Body of pancreas (tissue), 4 donors: ENCODE results near the gene RPUSD1. TPM values are rescaled to one million over a fixed set of nuclear protein-coding genes. Genes with fewer than 3 reads are reported as not detected.
A peak's percentile ranks its signal among the peaks of the same experiment; 100 is the strongest.

Source experiments
- ATAC-seq: fragments of 150-250 bp; one replicate; pipeline ENCODE4 v1.9.1; 2016
- DNase-seq, 4 donors: peaks; one replicate each; pipeline ENCODE4 v3.0.0-alpha.2; 2019
- H3K27ac ChIP-seq, 4 donors: fragments of 200-600 bp; sonication (generic); 1 replicate in 3 of 4; 2 replicates in 1 of 4; pipeline versions ENCODE4 v1.5.1 to v1.6.1; 2016 to 2019; ENCODE audit warnings: mild to moderate bottlenecking in 1 of 4, mixed read lengths in 1 of 4, moderate library complexity in 1 of 4
- H3K27me3 ChIP-seq, 2 donors: fragments of 200-600 bp; sonication (generic); one replicate each; pipeline ENCODE4 v1.6.0; 2016; ENCODE audit warnings: mild to moderate bottlenecking in 1 of 2
- H3K36me3 ChIP-seq, 2 donors: fragments of 200-600 bp; sonication (generic); replicated peaks in 1 of 2; 2 replicates each; pipeline ENCODE4 v1.5.1; 2016; ENCODE audit warnings: low read depth in 2 of 2; ENCODE audit not compliant: insufficient read depth in 1 of 2
- H3K4me1 ChIP-seq: fragments of 200-600 bp; sonication (generic); one replicate; pipeline ENCODE4 v1.6.0; 2016
- H3K4me3 ChIP-seq, 2 donors: fragments of 200-600 bp; sonication (generic); 1 replicate in 1 of 2; 2 replicates in 1 of 2; pipeline ENCODE4 v1.5.1; 2016 to 2019
- H3K9me3 ChIP-seq, 3 donors: fragments of 200-600 bp; sonication (generic); 1 replicate in 2 of 3; 2 replicates in 1 of 3; pipeline ENCODE4 v1.5.1; 2016
- CTCF ChIP-seq, 7 experiments: fragments of 450-650 bp in 4 of 7; fragments of 200-600 bp in 3 of 7; sonication (generic) in 3 of 7; IDR thresholded peaks; one replicate each; pipeline ENCODE4 v1.5.1; 2016 to 2019; ENCODE audit warnings: antibody characterized with exemption in 7 of 7
- POLR2A ChIP-seq, 3 donors: fragments of 450-650 bp; IDR thresholded peaks; one replicate each; pipeline ENCODE4 v1.6.1; 2016; ENCODE audit warnings: antibody characterized with exemption in 3 of 3, mild to moderate bottlenecking in 2 of 3
- WGBS, 2 donors: methylation state at CpG; one replicate each; pipeline ENCODE4 v1.1.5; 2017; 5-methylcytosine and 5-hydroxymethylcytosine counted together
- intact Hi-C: fragments of 100-400 bp; cut with DNase I; formaldehyde crosslinking; loops from one replicate; pipeline ENCODE4 v1.15.1; 2023
- total RNA-seq, 2 donors: library from RNA; depleted of rRNA; stranded (reverse); fragments of >200 nt; gene quantifications; one replicate each; pipeline ENCODE4 v1.1.0, GENCODE V29; 2016

Gene RPUSD1
- total RNA-seq, 2 donors from 2014 or later: 19.7 to 31.3 TPM

GRCh38 chr16:785563-786535, 2.3 kb downstream of the RPUSD1 start:
- Histone ChIP-seq H3K36me3 (no peaks in the 10 kb centered on the region), H3K4me3 (no peak overlapping the region), H3K27ac (no peak overlapping the region), H3K9me3 (no peaks in the 10 kb centered on the region), H3K27me3 (peaks cover 0 to 10% of the 10 kb centered on the region in 2 donors), H3K4me1 (peaks cover 28% of the 10 kb centered on the region)
- TF ChIP-seq CTCF (IDR thresholded peaks at IDR 0.05) (peak; percentile 48 to 66 (median 55)), POLR2A (IDR thresholded peaks at IDR 0.05) (no peak)
- DNase-seq (peak; percentile 62 to 77 (median 67)), ATAC-seq (no peak)
- WGBS, 2 donors: 62 to 64% methylated on average over 14 to 53 of the region's 58 CpGs
- intact Hi-C loops: no loop called here

GRCh38 chr16:784431-784830, 3.8 kb downstream of the RPUSD1 start:
- Histone ChIP-seq H3K27me3 (peaks cover 0 to 10% of the 10 kb centered on the region in 2 donors), H3K9me3 (no peaks in the 10 kb centered on the region), H3K4me1 (peaks cover 27% of the 10 kb centered on the region), H3K27ac (no peak overlapping the region), H3K4me3 (no peak overlapping the region), H3K36me3 (no peaks in the 10 kb centered on the region)
- DNase-seq (no peak), ATAC-seq (no peak)
- intact Hi-C loops: no loop called here
- TF ChIP-seq POLR2A (IDR thresholded peaks at IDR 0.05): no peak
- TF ChIP-seq CTCF (IDR thresholded peaks at IDR 0.05): no peak
- WGBS, 2 donors: 86% methylated on average over 17 of the region's 19 CpGs; no CpG with 5 or more reads in 1 of the 2 donors

- 0 to 30% methylated on average over 3 to 17 of the region's 17 CpGs for WGBS, 2 donors
Measured at GRCh38 chr16:783404-784161, 4.6 kb downstream of the RPUSD1 start.

GRCh38 chr16:782766-783403, 5.3 kb downstream of the RPUSD1 start:
- no peak overlapping the region for H3K4me3 ChIP-seq
- peaks cover 0 to 10% of the 10 kb centered on the region in 2 donors for H3K27me3 ChIP-seq
- no peaks in the 10 kb centered on the region for H3K9me3 ChIP-seq
- WGBS, 2 donors: 47 to 70% methylated on average over 8 to 31 of the region's 36 CpGs
- ATAC-seq (no peak), DNase-seq (no peak)
- TF ChIP-seq POLR2A (IDR thresholded peaks at IDR 0.05) (no peak), CTCF (IDR thresholded peaks at IDR 0.05) (no peak)
- intact Hi-C loops: no loop called here
- peaks cover 19% of the 10 kb centered on the region for H3K4me1 ChIP-seq
- H3K36me3 ChIP-seq: no peaks in the 10 kb centered on the region
- H3K27ac ChIP-seq: no peak overlapping the region

More at GRCh38 chr16:783404-784161, 4.6 kb downstream of the RPUSD1 start:
- Histone ChIP-seq H3K36me3 (no peaks in the 10 kb centered on the region), H3K9me3 (no peaks in the 10 kb centered on the region), H3K4me1 (peaks cover 19% of the 10 kb centered on the region), H3K27ac (no peak overlapping the region), H3K4me3 (no peak overlapping the region), H3K27me3 (peaks cover 0 to 10% of the 10 kb centered on the region in 2 donors)
- peak in 3 of 4 donors; percentile 41 to 53 (median 43) for DNase-seq
- TF ChIP-seq POLR2A (IDR thresholded peaks at IDR 0.05): no peak
- TF ChIP-seq CTCF (IDR thresholded peaks at IDR 0.05): no peak
- intact Hi-C loops: no loop called here
- no peak for ATAC-seq
